ENCODE measurements around the gene LYPD8.

The LYPD8 gene

GRCh38 chr1:248696261-248696660 is 59.3 kb downstream of the LYPD8 start:
- no peak for DNase-seq

GRCh38 chr1:248695451-248696132 is 60.0 kb downstream of the LYPD8 start:
- no peak for DNase-seq

- no peak for DNase-seq
Observed at GRCh38 chr1:248691567-248692155, 63.9 kb downstream of the LYPD8 start.

Data from activated CD4-positive, alpha-beta T cell treated with anti-CD3 and anti-CD28 coated beads, Interleukin-2, amount 50 U/mL, for 1 hour (primary cell).